HCT116 (cell line): ENCODE measurements around the gene PRSS21. TPM values are rescaled to one million over a fixed set of nuclear protein-coding genes. Genes with fewer than 3 reads are reported as not detected.
A peak's percentile ranks its signal among the peaks of the same experiment; 100 is the strongest.

Experiments
- ATAC-seq: fragments of 200-7000 bp; cut with Tn5 transposase; 2 replicates; pipeline ENCODE4 v1.9.1; 2020; ENCODE audit warnings: mild to moderate bottlenecking, moderate library complexity
- BruUV-seq: library from RNA; stranded (reverse); fragments of 400-500 nt; replicated peaks from 2 replicates; lab custom pipeline; 2021; lab: Mats Ljungman, UMichigan
- CTCF ChIA-PET: fragments of 300-600 bp; sonication (Branson Sonifier 250); formaldehyde crosslinking; loops from one replicate; lab custom pipeline; 2021; ENCODE audit warnings: antibody characterized with exemption; lab: Charles Lee
- POLR2A ChIA-PET: fragments of 300-600, 350-600 bp; sonication (Branson Sonifier 250); formaldehyde crosslinking; loops from one replicate; lab custom pipeline; 2021; ENCODE audit warnings: antibody characterized with exemption; lab: Charles Lee
- RAD21 ChIA-PET, 2 experiments: fragments of 300-600 bp; sonication (Branson Sonifier 250); formaldehyde crosslinking; loops; one replicate each; lab custom pipeline; 2023; ENCODE audit warnings: low total read pairs in 2 of 2; ENCODE audit not compliant: uncharacterized antibody in 2 of 2, unreplicated experiment in 2 of 2, low non-redundant PET in 1 of 2; lab: Charles Lee
- DNase-seq: peaks from one replicate; pipeline ENCODE4 v3.0.0-alpha.2; 2010; ENCODE audit warnings: low read depth, low spot score
- H2AFZ ChIP-seq: fragments of 200-600 bp; shearing (Covaris generic), sonication (generic); 2 replicates; pipeline ENCODE4 v1.6.1; 2017; ENCODE audit warnings: low read depth, mixed run types, mixed read lengths, antibody characterized with exemption, low read length; ENCODE audit not compliant: poor library complexity, severe bottlenecking
- H3K27ac ChIP-seq: 2 replicates; pipeline ENCODE4 v1.5.1; 2012; ENCODE audit warnings: low read depth, low read length
- H3K27me3 ChIP-seq: fragments of 200-600 bp; sonication (generic); 2 replicates; pipeline ENCODE4 v1.6.1; 2016; ENCODE audit warnings: mixed run types, low read length, mixed read lengths; ENCODE audit not compliant: insufficient read depth
- H3K36me3 ChIP-seq, 2 experiments: fragments of 200-500 bp in 1 of 2; fragments of 200-600 bp in 1 of 2; sonication (Bioruptor generic) in 1 of 2; sonication (generic) in 1 of 2; 2 replicates each; pipeline versions ENCODE4 v1.5.1 to v1.6.1; 2014 to 2016; ENCODE audit warnings: low read length in 2 of 2, inconsistent platforms in 1 of 2, mixed read lengths in 1 of 2, mixed run types in 1 of 2; ENCODE audit not compliant: insufficient read depth in 2 of 2, control insufficient read depth in 1 of 2
- H3K4me1 ChIP-seq, 2 experiments: fragments of 200-600 bp in 1 of 2; sonication (generic) in 1 of 2; 2 replicates each; pipeline versions ENCODE4 v1.5.1 to v1.6.1; 2012 to 2017; ENCODE audit warnings: low read length in 2 of 2, inconsistent platforms in 1 of 2, mild to moderate bottlenecking in 1 of 2, mixed read lengths in 1 of 2, mixed run types in 1 of 2, moderate library complexity in 1 of 2; ENCODE audit not compliant: insufficient read depth in 2 of 2, control insufficient read depth in 1 of 2
- H3K4me2 ChIP-seq: fragments of 200-600 bp; sonication (generic); 2 replicates; pipeline ENCODE4 v1.6.1; 2017; ENCODE audit warnings: mixed run types, low read length, mixed read lengths
- H3K4me3 ChIP-seq, 2 experiments: fragments of 200-600 bp in 1 of 2; sonication (generic) in 1 of 2; replicated peaks in 1 of 2; 2 replicates each; pipeline ENCODE4 v1.5.1; 2011 to 2016; ENCODE audit warnings: low read length in 2 of 2, control low read depth in 1 of 2, low read depth in 1 of 2, mild to moderate bottlenecking in 1 of 2, mixed read lengths in 1 of 2, mixed run types in 1 of 2
- H3K79me2 ChIP-seq: fragments of 200-600 bp; sonication (generic); 2 replicates; pipeline ENCODE4 v1.6.1; 2017; ENCODE audit warnings: mild to moderate bottlenecking, mixed run types, low read length, moderate library complexity, mixed read lengths; ENCODE audit not compliant: insufficient read depth
- H3K9ac ChIP-seq: fragments of 200-600 bp; sonication (generic); 2 replicates; pipeline ENCODE4 v1.6.1; 2016; ENCODE audit warnings: low read length, mixed read lengths
- H3K9me2 ChIP-seq: fragments of 200-600 bp; sonication (generic), shearing (Covaris generic); 2 replicates; pipeline ENCODE4 v1.6.1; 2017; ENCODE audit warnings: mixed run types, mild to moderate bottlenecking, moderate library complexity; ENCODE audit not compliant: insufficient read depth
- H3K9me3 ChIP-seq, 2 experiments: fragments of 200-500 bp in 1 of 2; fragments of 200-600 bp in 1 of 2; sonication (Bioruptor generic) in 1 of 2; sonication (generic) in 1 of 2; 2 replicates each; pipeline ENCODE4 v1.6.1; 2014 to 2017; ENCODE audit warnings: low read length in 2 of 2, mixed read lengths in 2 of 2, inconsistent platforms in 1 of 2, low read depth in 1 of 2, mild to moderate bottlenecking in 1 of 2, mixed run types in 1 of 2, moderate library complexity in 1 of 2; ENCODE audit not compliant: control insufficient read depth in 1 of 2, insufficient read depth in 1 of 2
- H4K20me1 ChIP-seq: fragments of 200-600 bp; sonication (generic), shearing (Covaris generic); 2 replicates; pipeline ENCODE4 v1.6.1; 2017; ENCODE audit warnings: mixed run types, mild to moderate bottlenecking, moderate library complexity; ENCODE audit not compliant: insufficient read depth
- CBX3 ChIP-seq: IDR thresholded peaks from 2 replicates; pipeline ENCODE4 v1.6.1; 2012; ENCODE audit warnings: low read depth
- CEBPB ChIP-seq: IDR thresholded peaks from 2 replicates; pipeline ENCODE4 v1.6.1; 2012; ENCODE audit warnings: low read depth
- EGR1 ChIP-seq: IDR thresholded peaks from 2 replicates; pipeline ENCODE4 v1.6.1; 2012; ENCODE audit warnings: low read depth
- FOSL1 ChIP-seq: IDR thresholded peaks from 2 replicates; pipeline ENCODE4 v1.6.1; 2012; ENCODE audit warnings: low read depth
- JUND ChIP-seq: IDR thresholded peaks from 2 replicates; pipeline ENCODE4 v1.6.1; 2012
- POLR2AphosphoS5 ChIP-seq: IDR thresholded peaks from 2 replicates; pipeline ENCODE4 v1.6.1; 2011; ENCODE audit warnings: mild to moderate bottlenecking, low read depth, low read length, moderate library complexity
- RAD21 ChIP-seq: IDR thresholded peaks from 2 replicates; pipeline ENCODE4 v1.6.1; 2012; ENCODE audit warnings: low read depth, mild to moderate bottlenecking
- SIN3A ChIP-seq: IDR thresholded peaks from 2 replicates; pipeline ENCODE4 v1.6.1; 2012; ENCODE audit warnings: low read depth
- SP1 ChIP-seq: IDR thresholded peaks from 2 replicates; pipeline ENCODE4 v1.6.1; 2012; ENCODE audit warnings: low read depth
- SRF ChIP-seq: IDR thresholded peaks from 2 replicates; pipeline ENCODE4 v1.6.1; 2012; ENCODE audit warnings: low read depth
- TCF7L2 ChIP-seq: IDR thresholded peaks from 2 replicates; pipeline ENCODE4 v1.7.0; 2011; ENCODE audit warnings: borderline replicate concordance, inconsistent platforms; ENCODE audit not compliant: insufficient read depth, insufficient read length; ENCODE audit errors: extremely low read depth
- YY1 ChIP-seq: IDR thresholded peaks from 2 replicates; pipeline ENCODE4 v1.6.1; 2011; ENCODE audit warnings: low read length, low read depth, moderate library complexity, mild to moderate bottlenecking; ENCODE audit not compliant: insufficient replicate concordance; ENCODE audit errors: extremely low read depth
- ZNF274 ChIP-seq: fragments of 200-500 bp; sonication (Bioruptor generic); IDR thresholded peaks from 2 replicates; pipeline ENCODE4 v1.6.1; 2014; ENCODE audit warnings: mild to moderate bottlenecking, low read depth, low read length, inconsistent platforms
- intact Hi-C: fragments of 100-400 bp; cut with micrococcal nuclease; formaldehyde crosslinking; loops from 2 replicates; pipeline ENCODE4 v1.10.0; 2022
- total RNA-seq: library from RNA; stranded (reverse); gene quantifications from one replicate; pipeline ENCODE4 v1.2.1, GENCODE V29; 2021; ENCODE audit not compliant: unreplicated experiment
- TF ChIP-seq, protein P1 (sequence below): IDR thresholded peaks from 2 replicates; pipeline ENCODE4 v1.6.1; 2012
- TF ChIP-seq, protein P2 (sequence below): IDR thresholded peaks from 2 replicates; pipeline ENCODE4 v1.6.1; 2011; ENCODE audit warnings: mild to moderate bottlenecking, low read length, moderate library complexity; ENCODE audit not compliant: insufficient replicate concordance; ENCODE audit errors: extremely low read depth
- TF ChIP-seq, protein P3 (sequence below), 3 experiments: fragments of 200-600 bp in 1 of 3; sonication (generic) in 1 of 3; IDR thresholded peaks in 2 of 3; conservative IDR thresholded peaks in 1 of 3; 2 replicates each; pipeline ENCODE4 v1.5.1; 2012 to 2017; ENCODE audit warnings: low read depth in 2 of 3, low read length in 2 of 3, antibody characterized with exemption in 1 of 3, borderline replicate concordance in 1 of 3, control low read depth in 1 of 3, mild to moderate bottlenecking in 1 of 3, mixed read lengths in 1 of 3, mixed run types in 1 of 3, moderate library complexity in 1 of 3; ENCODE audit not compliant: insufficient read depth in 1 of 3
- TF ChIP-seq, protein P4 (sequence below): IDR thresholded peaks from 2 replicates; pipeline ENCODE4 v1.6.1; 2012

The PRSS21 gene
- total RNA-seq, 1 experiment from 2014 or later: 0.39 TPM

DNA sequence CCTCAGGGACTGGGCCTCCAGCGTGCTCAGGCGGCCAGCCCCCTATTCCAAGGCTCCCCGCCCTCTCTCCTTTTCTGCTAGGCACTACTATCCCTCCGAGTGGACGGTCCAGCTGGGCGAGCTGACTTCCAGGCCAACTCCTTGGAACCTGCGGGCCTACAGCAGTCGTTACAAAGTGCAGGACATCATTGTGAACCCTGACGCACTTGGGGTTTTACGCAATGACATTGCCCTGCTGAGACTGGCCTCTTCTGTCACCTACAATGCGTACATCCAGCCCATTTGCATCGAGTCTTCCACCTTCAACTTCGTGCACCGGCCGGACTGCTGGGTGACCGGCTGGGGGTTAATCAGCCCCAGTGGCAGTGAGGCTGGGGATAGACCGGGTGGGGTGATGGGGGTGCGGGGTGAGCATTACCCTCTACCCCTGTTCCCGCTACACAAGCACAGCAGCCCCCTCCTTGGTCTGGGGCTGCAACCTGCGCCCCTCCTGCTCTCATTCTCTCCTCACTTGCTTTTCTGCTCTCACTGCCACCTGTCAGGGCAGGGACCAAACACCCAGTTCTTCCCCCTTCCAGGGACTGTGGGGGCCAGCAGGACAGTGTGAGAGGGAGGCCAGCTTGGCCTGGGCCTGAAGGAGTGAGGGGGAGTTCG, 17.7 kb upstream of the PRSS21 start:
- no peaks in the 10 kb centered on the region; the same call in 1 of the 2 replicates for H3K9me2 ChIP-seq
- TF ChIP-seq JUND (no peak), RAD21 (no peak), CBX3 (no peak), SP1 (no peak), EGR1 (no peak), POLR2AphosphoS5 (no peak), TCF7L2 (no peak), FOSL1 (no peak), SRF (no peak), YY1 (no peak), SIN3A (no peak), CEBPB (no peak), ZNF274 (no peak)
- TF ChIP-seq, protein P1, sequence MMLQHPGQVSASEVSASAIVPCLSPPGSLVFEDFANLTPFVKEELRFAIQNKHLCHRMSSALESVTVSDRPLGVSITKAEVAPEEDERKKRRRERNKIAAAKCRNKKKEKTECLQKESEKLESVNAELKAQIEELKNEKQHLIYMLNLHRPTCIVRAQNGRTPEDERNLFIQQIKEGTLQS: no peak
- TF ChIP-seq, protein P2, sequence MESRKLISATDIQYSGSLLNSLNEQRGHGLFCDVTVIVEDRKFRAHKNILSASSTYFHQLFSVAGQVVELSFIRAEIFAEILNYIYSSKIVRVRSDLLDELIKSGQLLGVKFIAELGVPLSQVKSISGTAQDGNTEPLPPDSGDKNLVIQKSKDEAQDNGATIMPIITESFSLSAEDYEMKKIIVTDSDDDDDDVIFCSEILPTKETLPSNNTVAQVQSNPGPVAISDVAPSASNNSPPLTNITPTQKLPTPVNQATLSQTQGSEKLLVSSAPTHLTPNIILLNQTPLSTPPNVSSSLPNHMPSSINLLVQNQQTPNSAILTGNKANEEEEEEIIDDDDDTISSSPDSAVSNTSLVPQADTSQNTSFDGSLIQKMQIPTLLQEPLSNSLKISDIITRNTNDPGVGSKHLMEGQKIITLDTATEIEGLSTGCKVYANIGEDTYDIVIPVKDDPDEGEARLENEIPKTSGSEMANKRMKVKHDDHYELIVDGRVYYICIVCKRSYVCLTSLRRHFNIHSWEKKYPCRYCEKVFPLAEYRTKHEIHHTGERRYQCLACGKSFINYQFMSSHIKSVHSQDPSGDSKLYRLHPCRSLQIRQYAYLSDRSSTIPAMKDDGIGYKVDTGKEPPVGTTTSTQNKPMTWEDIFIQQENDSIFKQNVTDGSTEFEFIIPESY: no peak
- TF ChIP-seq, protein P3, sequence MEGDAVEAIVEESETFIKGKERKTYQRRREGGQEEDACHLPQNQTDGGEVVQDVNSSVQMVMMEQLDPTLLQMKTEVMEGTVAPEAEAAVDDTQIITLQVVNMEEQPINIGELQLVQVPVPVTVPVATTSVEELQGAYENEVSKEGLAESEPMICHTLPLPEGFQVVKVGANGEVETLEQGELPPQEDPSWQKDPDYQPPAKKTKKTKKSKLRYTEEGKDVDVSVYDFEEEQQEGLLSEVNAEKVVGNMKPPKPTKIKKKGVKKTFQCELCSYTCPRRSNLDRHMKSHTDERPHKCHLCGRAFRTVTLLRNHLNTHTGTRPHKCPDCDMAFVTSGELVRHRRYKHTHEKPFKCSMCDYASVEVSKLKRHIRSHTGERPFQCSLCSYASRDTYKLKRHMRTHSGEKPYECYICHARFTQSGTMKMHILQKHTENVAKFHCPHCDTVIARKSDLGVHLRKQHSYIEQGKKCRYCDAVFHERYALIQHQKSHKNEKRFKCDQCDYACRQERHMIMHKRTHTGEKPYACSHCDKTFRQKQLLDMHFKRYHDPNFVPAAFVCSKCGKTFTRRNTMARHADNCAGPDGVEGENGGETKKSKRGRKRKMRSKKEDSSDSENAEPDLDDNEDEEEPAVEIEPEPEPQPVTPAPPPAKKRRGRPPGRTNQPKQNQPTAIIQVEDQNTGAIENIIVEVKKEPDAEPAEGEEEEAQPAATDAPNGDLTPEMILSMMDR (IDR thresholded peaks at IDR 0.05 in 2 of 3, conservative IDR thresholded peaks at IDR 0.05 in 1 of 3; ENCODE audit: borderline replicate concordance in 1 of 3, insufficient read depth in 1 of 3, low read depth in 2 of 3, low read length in 2 of 3): no peak
- TF ChIP-seq, protein P4, sequence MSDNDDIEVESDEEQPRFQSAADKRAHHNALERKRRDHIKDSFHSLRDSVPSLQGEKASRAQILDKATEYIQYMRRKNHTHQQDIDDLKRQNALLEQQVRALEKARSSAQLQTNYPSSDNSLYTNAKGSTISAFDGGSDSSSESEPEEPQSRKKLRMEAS: no peak
- peaks cover 0 to 6% of the 10 kb centered on the region in 2 experiments; a peak in 2 of 4 replicates for H3K9me3 ChIP-seq
- H4K20me1 ChIP-seq: no peaks in the 10 kb centered on the region
- ChIA-PET POLR2A (no interaction called here), CTCF (no interaction called here), RAD21 (no interaction called here)
- intact Hi-C loops: no loop called here
- no peak overlapping the region for H3K27ac ChIP-seq
- no peaks in the 10 kb centered on the region for H3K27me3 ChIP-seq
- DNase-seq (no peak), ATAC-seq (0 out of 2 replicates have a peak, but pooled peaks have one; percentile 10)
- no peak overlapping the region for H3K4me2 ChIP-seq
- H3K9ac ChIP-seq: no peak overlapping the region
- H3K4me1 ChIP-seq: peaks cover 5 to 16% of the 10 kb centered on the region in 2 experiments
- no peaks in the 10 kb centered on the region for H3K79me2 ChIP-seq
- BruUV-seq: no TSS peak
- H2AFZ ChIP-seq: no peak overlapping the region
- H3K36me3 ChIP-seq: no peaks in the 10 kb centered on the region
- no peak overlapping the region for H3K4me3 ChIP-seq
